GM21576 (cell line): ENCODE data around the gene JPH2.

Experiments
- ATAC-seq: cut with Tn5 transposase; IDR thresholded peaks from one replicate; pipeline ENCODE4 v1.9.1; 2021; ENCODE audit warnings: mild to moderate bottlenecking, moderate library complexity; ENCODE audit not compliant: unreplicated experiment

The JPH2 gene

GRCh38 chr20:44187772-44188709 is 1.1 kb upstream of the JPH2 start:
- ATAC-seq, result no peak

- ATAC-seq, result no peak
Observed at GRCh38 chr20:44186674-44187053, 324 bp downstream of the JPH2 start.

- no peak for ATAC-seq
Observed at GRCh38 chr20:44186201-44186600, 787 bp downstream of the JPH2 start.

DNA sequence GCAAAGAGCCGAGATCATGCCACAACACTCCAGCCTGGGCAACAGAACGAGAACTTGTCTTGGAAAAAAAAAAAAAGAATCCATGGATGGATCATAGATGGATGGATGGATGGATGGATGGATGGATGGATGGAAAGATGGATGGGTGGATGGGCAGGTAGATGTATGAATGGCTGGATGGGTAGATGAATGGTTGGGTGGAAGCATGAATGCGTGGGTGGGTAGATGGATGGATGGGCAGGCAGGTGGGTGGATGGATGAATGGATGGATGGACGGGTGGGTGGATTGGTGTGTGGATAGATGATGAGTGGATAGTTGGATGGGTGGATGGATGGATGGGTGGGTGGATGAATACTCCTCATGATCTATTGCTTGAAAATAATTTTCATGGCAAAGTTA is 1.4 kb downstream of the JPH2 start:
- ATAC-seq, result no peak

DNA sequence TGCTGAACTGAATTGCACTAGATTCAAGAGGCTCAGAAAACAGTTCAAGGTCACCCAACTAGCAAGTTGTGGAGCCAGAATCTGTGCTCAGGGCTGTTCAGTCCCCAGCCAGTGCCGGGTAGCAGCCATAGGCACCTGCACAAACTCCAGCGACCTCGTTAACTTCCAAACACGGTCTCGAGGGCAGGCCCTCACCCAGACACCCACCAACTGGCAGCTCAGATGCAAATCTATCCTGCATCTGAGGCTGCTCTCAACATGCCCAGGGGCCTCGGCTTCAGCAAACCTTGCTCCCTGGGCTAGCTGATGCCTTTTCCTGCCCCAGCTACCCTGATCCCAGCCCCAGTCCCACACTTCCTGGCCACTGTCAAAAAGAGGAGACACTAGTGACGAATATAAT is 3.7 kb downstream of the JPH2 start:
- ATAC-seq, result no peak

DNA sequence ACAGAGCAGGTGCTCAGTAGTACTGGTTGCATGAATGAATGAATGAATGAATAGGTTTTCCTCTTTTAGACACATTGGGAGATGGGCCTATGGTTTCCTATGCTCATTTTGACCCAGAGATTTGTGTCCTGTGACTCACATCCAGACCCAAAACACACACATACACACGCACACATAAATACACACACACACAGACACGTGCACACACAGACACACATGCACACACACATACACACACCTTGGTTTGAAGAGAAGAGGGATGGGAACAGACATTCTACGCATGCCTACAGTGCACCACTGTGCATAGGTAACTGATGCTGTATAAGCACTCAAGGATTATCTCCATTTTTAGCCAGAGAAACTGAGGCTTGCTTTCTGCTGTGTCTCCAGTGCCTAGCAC is 4.1 kb downstream of the JPH2 start:
- ATAC-seq, result no peak

- ATAC-seq, result no peak
Observed at GRCh38 chr20:44182135-44182765, 4.7 kb downstream of the JPH2 start.

DNA sequence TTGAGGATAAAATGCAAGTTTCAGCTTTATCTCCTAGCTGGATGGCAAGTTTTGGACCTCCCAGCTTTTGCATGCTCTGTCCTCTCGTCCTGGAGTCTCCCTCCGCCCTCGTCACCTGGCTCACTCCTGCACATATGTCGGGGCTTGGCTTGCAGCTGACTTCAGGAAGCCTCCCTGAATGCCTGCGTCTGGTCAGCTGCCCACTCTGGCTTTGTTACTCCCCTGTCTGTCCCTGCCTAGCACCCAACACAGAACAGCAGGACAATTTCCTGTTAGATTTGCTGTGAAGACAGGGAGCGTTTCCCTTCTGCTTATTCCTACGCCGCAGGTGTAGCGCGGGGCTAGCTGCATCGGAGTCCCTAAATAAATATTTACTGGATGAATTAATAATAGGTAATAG is 5.4 kb downstream of the JPH2 start:
- no peak for ATAC-seq

- ATAC-seq, result no peak
Observed at GRCh38 chr20:44180814-44181213, 6.2 kb downstream of the JPH2 start.

DNA sequence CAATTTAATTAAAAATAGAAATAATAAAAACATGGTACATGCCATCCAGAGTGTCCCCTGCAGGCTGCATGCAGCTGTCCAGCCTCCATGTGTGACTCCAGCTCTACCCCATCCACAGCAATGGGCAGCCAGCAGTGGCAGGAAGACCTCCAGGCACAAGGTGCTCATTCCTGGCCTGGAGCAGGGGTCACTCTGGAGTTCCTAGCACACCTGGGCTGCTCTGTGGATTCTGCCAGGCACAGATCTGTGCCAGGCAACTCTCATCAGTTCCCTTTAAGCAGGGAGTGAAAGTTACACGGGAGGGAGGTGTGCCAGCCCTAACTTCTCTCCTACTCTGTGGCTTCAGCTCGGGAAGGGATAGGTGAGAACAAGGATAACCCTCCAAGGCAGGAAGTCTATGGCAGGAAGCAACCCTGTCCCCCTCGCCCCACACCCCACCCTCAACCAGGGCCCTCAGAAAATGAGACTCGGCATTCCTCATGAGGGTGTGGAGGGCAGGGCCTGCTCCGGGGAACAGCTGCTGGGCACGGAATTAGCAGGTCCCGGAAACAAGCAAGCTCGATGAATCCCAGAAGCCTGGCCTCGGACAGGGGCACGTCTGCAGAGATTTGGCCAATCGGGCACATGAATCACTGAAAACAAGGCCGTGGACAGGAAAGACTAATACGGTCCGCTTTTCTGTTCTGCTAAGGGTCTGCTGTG is 10.0 kb downstream of the JPH2 start:
- ATAC-seq, result no peak

DNA sequence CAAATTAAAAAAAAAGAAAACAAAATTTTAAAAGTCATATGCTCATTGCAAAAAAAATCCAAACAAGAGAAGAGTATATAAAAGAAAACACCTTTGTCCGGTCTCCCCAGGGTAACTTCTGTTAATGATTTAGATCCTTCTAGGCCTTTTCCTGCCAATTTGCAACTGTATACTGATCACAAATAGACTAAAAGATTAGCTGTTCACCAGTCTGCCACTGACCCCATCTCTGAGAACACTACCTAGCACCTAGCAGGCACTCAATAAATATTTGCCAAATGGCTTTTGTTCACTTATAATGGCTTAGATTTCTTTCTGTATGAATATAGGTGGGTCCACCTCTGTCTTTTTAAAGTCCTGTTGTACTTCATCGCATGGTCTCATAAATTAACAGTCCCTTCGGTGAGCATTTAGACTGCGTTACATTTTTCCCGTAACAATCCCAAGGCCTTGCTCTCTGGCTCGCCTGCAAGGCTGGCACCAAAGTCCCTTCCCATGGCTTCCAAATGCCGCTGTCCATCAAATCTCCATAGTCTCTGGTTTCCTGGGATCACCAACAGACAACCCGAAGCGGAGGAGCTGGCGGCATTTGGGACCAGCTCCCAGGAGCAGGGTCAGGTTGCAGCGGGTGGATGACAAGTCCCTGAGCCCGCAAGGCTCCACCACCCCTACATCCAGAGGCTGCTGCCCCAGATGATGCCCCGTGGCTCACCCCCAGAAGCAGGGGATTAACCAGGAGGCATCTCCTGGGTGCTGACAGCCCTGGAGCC is 11.8 kb downstream of the JPH2 start:
- no peak for ATAC-seq

GRCh38 chr20:44173846-44174245 is 13.1 kb downstream of the JPH2 start:
- ATAC-seq, result no peak

GRCh38 chr20:44173116-44173515 is 13.9 kb downstream of the JPH2 start:
- no peak for ATAC-seq

- ATAC-seq, result no peak
Observed at GRCh38 chr20:44172572-44172950, 14.4 kb downstream of the JPH2 start.

- ATAC-seq, result no peak
Observed at GRCh38 chr20:44171775-44172571, 15.0 kb downstream of the JPH2 start.

- ATAC-seq, result no peak
Observed at GRCh38 chr20:44170816-44171410, 16.1 kb downstream of the JPH2 start.

DNA sequence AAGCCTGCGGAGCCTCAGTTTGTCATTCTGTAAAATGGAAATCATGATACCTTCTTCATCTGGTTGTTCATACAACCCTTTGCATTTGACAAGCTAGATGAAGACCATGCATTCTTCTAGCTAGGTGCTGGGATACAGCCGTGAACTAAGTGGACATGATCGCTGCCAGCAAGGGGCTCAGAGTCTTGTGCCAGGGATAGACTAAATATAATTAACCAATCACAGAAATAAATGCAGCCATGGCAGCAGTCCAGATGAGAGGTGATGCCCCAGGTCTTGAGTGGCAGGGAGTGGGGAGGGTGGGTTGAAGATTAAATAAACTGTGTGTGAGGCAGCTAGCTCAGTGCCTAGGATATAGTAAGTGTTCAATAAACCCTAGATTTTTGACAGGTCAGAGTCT is 19.3 kb downstream of the JPH2 start:
- no peak for ATAC-seq

DNA sequence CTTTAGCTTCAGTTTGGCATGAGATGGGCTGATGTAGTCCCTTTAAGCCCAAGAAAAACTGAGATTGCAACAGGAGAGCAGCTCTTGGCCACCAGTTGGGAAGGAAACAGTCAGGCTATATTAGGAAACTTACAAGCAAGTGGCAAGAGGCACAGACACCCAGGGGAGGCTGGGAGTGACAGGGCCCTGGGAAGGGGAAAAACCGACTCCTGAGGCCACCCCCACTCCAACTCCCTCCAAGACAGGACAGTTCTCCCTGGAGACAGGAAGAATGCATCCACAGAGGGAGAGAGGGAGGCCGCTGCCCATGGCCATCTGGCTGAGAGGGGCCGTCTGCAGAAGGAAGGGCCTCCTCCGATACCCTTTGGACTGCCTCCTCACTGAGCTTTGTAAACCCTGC is 20.5 kb downstream of the JPH2 start:
- no peak for ATAC-seq

- ATAC-seq, result no peak
Observed at GRCh38 chr20:44166008-44166407, 21.0 kb downstream of the JPH2 start.

- ATAC-seq, result no peak
Observed at GRCh38 chr20:44160133-44160532, 26.9 kb downstream of the JPH2 start.
